Ishikawa (cell line): Measurements from ENCODE around the gene HMGCS2.
A peak's percentile ranks its signal among the peaks of the same experiment; 100 is the strongest.

Source experiments
- CEBPB ChIP-seq: IDR thresholded peaks from 2 replicates; pipeline ENCODE4 v1.6.1; 2012
- CREB1 ChIP-seq: IDR thresholded peaks from 2 replicates; pipeline ENCODE4 v1.6.1; 2012; ENCODE audit warnings: low read depth
- EGR1 ChIP-seq: IDR thresholded peaks from 2 replicates; pipeline ENCODE4 v1.6.1; 2012
- EP300 ChIP-seq: IDR thresholded peaks from 2 replicates; pipeline ENCODE4 v1.6.1; 2012; ENCODE audit warnings: borderline replicate concordance
- FOXM1 ChIP-seq: IDR thresholded peaks from 2 replicates; pipeline ENCODE4 v1.6.1; 2012; ENCODE audit warnings: low read depth, borderline replicate concordance
- NFIC ChIP-seq: IDR thresholded peaks from 2 replicates; pipeline ENCODE4 v1.6.1; 2012
- RAD21 ChIP-seq: IDR thresholded peaks from 2 replicates; pipeline ENCODE4 v1.6.1; 2012; ENCODE audit warnings: low read depth
- TAF1 ChIP-seq: IDR thresholded peaks from 2 replicates; pipeline ENCODE4 v1.6.1; 2012; ENCODE audit warnings: low read depth, mild to moderate bottlenecking
- TCF12 ChIP-seq: IDR thresholded peaks from 2 replicates; pipeline ENCODE4 v1.6.1; 2012; ENCODE audit warnings: low read depth
- TEAD4 ChIP-seq: IDR thresholded peaks from 2 replicates; pipeline ENCODE4 v1.6.1; 2012
- YY1 ChIP-seq: IDR thresholded peaks from 2 replicates; pipeline ENCODE4 v1.6.1; 2012; ENCODE audit warnings: low read depth
- ZBTB7A ChIP-seq: IDR thresholded peaks from 2 replicates; pipeline ENCODE4 v1.6.1; 2012; ENCODE audit warnings: low read depth
- TF ChIP-seq, protein P1 (sequence below): IDR thresholded peaks from 2 replicates; pipeline ENCODE4 v1.6.1; 2012
- TF ChIP-seq, protein P2 (sequence below): IDR thresholded peaks from 2 replicates; pipeline ENCODE4 v1.6.1; 2012
- TF ChIP-seq, protein P3 (sequence below): IDR thresholded peaks from 2 replicates; pipeline ENCODE4 v1.6.1; 2012; ENCODE audit warnings: low read depth, mild to moderate bottlenecking

HMGCS2 gene

DNA sequence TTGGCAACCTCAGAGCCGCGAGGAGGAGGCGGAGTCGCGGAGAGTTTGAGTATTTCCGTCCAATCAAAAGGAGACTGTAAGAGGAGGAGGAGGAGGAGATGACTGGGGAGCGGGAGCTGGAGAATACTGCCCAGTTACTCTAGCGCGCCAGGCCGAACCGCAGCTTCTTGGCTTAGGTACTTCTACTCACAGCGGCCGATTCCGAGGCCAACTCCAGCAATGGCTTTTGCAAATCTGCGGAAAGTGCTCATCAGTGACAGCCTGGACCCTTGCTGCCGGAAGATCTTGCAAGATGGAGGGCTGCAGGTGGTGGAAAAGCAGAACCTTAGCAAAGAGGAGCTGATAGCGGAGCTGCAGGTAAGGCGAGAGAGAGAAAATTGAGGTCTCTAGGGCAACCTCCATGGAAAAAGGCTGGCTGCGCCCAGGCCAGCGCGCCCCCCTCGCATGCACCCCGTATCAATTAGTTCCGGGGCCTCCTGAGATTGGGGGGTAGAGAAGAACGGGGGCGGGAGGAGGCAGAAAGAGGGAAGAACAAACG is 56.8 kb downstream of the HMGCS2 start, which contains the start of gene PHGDH:
Gene PHGDH (plus strand): TSS at position 131 of the 538 bp plus-strand sequence. CDS start 89 bp downstream, at position 220.
- TF ChIP-seq EP300 (peak; percentile 9; the same call in 1 of the 2 replicates), TAF1 (peak; percentile 89), YY1 (peak; percentile 42; the same call in 1 of the 2 replicates), EGR1 (no peak), TCF12 (0 out of 2 replicates have a peak, but pooled peaks have one; percentile 19)
- TF ChIP-seq, protein P1, sequence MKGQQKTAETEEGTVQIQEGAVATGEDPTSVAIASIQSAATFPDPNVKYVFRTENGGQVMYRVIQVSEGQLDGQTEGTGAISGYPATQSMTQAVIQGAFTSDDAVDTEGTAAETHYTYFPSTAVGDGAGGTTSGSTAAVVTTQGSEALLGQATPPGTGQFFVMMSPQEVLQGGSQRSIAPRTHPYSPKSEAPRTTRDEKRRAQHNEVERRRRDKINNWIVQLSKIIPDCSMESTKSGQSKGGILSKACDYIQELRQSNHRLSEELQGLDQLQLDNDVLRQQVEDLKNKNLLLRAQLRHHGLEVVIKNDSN: no peak
- TF ChIP-seq, protein P2, sequence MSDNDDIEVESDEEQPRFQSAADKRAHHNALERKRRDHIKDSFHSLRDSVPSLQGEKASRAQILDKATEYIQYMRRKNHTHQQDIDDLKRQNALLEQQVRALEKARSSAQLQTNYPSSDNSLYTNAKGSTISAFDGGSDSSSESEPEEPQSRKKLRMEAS: peak; percentile 49

DNA sequence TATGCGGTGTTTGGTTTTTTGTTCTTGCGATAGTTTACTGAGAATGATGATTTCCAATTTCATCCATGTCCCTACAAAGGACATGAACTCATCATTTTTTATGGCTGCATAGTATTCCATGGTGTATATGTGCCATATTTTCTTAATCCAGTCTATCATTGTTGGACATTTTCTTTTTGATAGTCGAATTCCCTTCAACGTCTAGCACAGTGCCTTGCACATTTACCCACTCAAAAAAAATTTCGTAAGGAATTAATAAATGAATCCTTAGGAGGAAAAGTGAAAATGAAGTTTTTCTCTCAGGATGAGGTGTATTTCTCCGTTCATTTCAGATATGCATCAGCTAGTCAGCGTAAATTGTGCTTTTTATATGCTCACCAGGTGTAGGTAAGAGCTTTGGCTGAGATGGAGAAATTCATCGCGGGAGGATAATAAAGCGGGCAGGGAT is 57.3 kb downstream of the HMGCS2 start:
- TF ChIP-seq CEBPB: peak; percentile 75; the same call in 1 of the 2 replicates

DNA sequence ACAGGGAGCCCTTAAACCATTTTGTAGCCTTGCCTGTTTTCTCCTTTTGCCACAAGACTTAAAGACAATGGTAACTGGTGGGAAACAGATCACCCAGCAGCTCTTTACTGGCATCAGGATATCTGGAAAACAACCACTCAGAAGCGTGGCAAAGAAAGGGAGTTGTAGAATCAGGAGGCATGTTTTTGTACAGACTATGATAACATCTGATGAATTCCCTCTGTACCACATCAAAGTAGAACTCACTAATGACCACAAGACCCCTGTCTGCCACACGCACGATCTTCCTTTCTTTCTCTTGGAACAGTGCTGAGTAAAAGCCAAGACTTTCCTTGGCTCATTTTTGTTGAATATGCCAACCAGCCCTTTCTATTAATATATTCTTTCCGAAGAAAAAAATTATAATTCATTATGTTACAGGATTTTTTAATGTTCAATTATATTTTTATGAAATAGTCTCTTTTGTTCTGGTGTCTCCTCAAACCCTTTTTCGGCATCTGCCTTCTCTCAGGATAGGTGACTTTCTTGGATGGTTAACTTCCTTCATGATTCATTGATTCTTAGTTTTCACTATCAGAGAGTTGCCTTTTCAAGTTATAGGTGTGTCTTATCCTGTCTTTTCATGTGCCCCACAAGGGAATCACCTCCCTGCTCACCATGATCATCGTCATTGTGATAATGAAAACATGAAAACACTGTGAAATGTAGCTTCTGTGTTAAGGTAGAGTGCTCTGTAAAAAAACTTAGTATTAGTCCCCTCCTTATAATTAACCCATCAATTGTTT is 64.8 kb downstream of the HMGCS2 start:
- TF ChIP-seq CREB1 (no peak), EP300 (no peak), CEBPB (no peak), FOXM1 (no peak), EGR1 (no peak), ZBTB7A (no peak), TCF12 (no peak), RAD21 (no peak), TEAD4 (no peak), YY1 (no peak), TAF1 (no peak), NFIC (no peak)
- TF ChIP-seq, protein P2: no peak
- TF ChIP-seq, protein P1: no peak
- TF ChIP-seq, protein P3, sequence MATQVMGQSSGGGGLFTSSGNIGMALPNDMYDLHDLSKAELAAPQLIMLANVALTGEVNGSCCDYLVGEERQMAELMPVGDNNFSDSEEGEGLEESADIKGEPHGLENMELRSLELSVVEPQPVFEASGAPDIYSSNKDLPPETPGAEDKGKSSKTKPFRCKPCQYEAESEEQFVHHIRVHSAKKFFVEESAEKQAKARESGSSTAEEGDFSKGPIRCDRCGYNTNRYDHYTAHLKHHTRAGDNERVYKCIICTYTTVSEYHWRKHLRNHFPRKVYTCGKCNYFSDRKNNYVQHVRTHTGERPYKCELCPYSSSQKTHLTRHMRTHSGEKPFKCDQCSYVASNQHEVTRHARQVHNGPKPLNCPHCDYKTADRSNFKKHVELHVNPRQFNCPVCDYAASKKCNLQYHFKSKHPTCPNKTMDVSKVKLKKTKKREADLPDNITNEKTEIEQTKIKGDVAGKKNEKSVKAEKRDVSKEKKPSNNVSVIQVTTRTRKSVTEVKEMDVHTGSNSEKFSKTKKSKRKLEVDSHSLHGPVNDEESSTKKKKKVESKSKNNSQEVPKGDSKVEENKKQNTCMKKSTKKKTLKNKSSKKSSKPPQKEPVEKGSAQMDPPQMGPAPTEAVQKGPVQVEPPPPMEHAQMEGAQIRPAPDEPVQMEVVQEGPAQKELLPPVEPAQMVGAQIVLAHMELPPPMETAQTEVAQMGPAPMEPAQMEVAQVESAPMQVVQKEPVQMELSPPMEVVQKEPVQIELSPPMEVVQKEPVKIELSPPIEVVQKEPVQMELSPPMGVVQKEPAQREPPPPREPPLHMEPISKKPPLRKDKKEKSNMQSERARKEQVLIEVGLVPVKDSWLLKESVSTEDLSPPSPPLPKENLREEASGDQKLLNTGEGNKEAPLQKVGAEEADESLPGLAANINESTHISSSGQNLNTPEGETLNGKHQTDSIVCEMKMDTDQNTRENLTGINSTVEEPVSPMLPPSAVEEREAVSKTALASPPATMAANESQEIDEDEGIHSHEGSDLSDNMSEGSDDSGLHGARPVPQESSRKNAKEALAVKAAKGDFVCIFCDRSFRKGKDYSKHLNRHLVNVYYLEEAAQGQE: no peak

DNA sequence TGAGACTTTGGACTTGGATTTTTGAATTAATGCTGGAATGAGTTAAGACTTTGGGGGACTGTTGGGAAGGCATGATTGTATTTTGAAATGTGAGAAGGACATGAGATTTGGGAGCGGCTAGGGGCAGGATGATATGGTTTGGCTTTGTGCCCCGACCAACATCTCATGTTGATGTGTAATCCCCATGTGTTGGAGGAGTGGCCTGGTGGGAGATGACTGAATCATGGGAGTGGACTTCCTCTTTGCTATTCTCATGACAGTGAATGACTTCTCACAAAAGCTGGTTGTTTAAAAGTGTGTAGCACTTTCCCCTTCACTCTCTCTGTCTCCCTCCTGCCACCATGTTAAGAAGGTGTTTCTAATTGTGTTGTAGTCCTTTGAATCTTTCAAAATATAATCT is 66.3 kb downstream of the HMGCS2 start:
- TF ChIP-seq CEBPB (no peak), CREB1 (no peak), EGR1 (no peak), RAD21 (no peak), TAF1 (no peak), FOXM1 (no peak), NFIC (no peak), ZBTB7A (no peak), TCF12 (no peak), EP300 (no peak), YY1 (no peak), TEAD4 (no peak)
- TF ChIP-seq, protein P2: no peak
- TF ChIP-seq, protein P1: no peak

DNA sequence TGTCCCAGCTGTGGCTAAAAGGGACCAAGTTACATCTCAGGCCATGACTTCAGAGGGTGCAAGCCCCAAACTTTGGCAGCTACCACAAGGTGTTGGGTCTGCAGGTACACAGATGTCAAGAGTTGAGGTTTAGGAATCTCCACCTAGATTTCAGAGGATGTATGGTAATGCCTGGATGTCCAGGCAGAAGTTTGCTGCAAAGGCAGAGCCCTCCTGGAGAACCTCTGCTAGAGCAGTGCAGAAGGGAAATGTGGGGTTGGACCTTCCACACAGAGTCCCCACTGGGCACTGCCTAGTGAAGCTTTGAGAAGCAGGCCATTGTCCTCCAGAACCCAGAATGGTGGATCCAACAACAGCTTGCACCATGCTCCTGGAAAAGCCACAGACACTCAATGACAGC is 67.0 kb downstream of the HMGCS2 start:
- no peak for TF ChIP-seq TAF1
- TF ChIP-seq CREB1: no peak
- TF ChIP-seq, protein P2: no peak
- TF ChIP-seq, protein P1: no peak
- TF ChIP-seq, protein P3: no peak
- no peak for TF ChIP-seq ZBTB7A
- no peak for TF ChIP-seq EP300
- no peak for TF ChIP-seq TCF12
- TF ChIP-seq RAD21: no peak
- TF ChIP-seq FOXM1: no peak
- no peak for TF ChIP-seq CEBPB
- no peak for TF ChIP-seq TEAD4
- no peak for TF ChIP-seq EGR1
- TF ChIP-seq YY1: no peak
- no peak for TF ChIP-seq NFIC
